Ramos (cell line): ENCODE measurements around the gene ZFP14.

Experiments used
- in situ Hi-C: fragments of 300-500 bp; cut with MboI; formaldehyde crosslinking; loops from one replicate; pipeline ENCODE4 v1.14.3; 2022; ENCODE audit warnings: low sequenced_read_pairs; ENCODE audit not compliant: unreplicated experiment

Gene ZFP14

GRCh38 chr19:36378625-36379509, at the start of gene ZFP14:
Gene ZFP14 (minus strand): TSS chr19:36379201. CDS start chr19:36367892, 11,309 bp downstream.
- in situ Hi-C loops = no loop called here

- in situ Hi-C loops = no loop called here
These were observed 44.9 kb upstream of the ZFP14 start for GRCh38 chr19:36423925-36424324.

- in situ Hi-C loops = no loop called here
These were observed 42.9 kb upstream of the ZFP14 start for GRCh38 chr19:36421749-36422481.

GRCh38 chr19:36420961-36421748, 42.2 kb upstream of the ZFP14 start:
- in situ Hi-C loops = no loop called here

GRCh38 chr19:36418287-36419001, 39.4 kb upstream of the ZFP14 start, which contains the start of gene ZFP82:
Gene ZFP82 (minus strand): TSS chr19:36418644. CDS start chr19:36409789, 8,855 bp downstream.
- in situ Hi-C loops = no loop called here

- in situ Hi-C loops = no loop called here
These were observed 38.8 kb upstream of the ZFP14 start for GRCh38 chr19:36417752-36418286.

- in situ Hi-C loops = no loop called here
These were observed 30.8 kb upstream of the ZFP14 start for GRCh38 chr19:36409841-36410240.

GRCh38 chr19:36408101-36408500, 29.1 kb upstream of the ZFP14 start:
- in situ Hi-C loops = no loop called here

- in situ Hi-C loops = no loop called here
These were observed 25.5 kb upstream of the ZFP14 start for GRCh38 chr19:36404498-36404897.

- in situ Hi-C loops = no loop called here
These were observed 22.5 kb upstream of the ZFP14 start for GRCh38 chr19:36401475-36401874.

- in situ Hi-C loops = no loop called here
These were observed 19.6 kb upstream of the ZFP14 start for GRCh38 chr19:36398571-36398970.

- in situ Hi-C loops = no loop called here
These were observed 14.1 kb upstream of the ZFP14 start for GRCh38 chr19:36392916-36393673.

GRCh38 chr19:36379510-36379819, 464 bp upstream of the ZFP14 start:
- in situ Hi-C loops = no loop called here

GRCh38 chr19:36377541-36378178, 1.3 kb downstream of the ZFP14 start:
- in situ Hi-C loops = no loop called here

- in situ Hi-C loops = no loop called here
These were observed 5.3 kb downstream of the ZFP14 start for GRCh38 chr19:36373638-36374156.

GRCh38 chr19:36371886-36372285, 7.1 kb downstream of the ZFP14 start:
- in situ Hi-C loops = no loop called here

GRCh38 chr19:36363845-36364244, 15.2 kb downstream of the ZFP14 start:
- in situ Hi-C loops = no loop called here

- in situ Hi-C loops = no loop called here
These were observed 38.1 kb downstream of the ZFP14 start for GRCh38 chr19:36340786-36341372.
